C4-2B (cell line): Measurements from ENCODE around the gene HSPBP1.

ENCODE experiments used
- CTCF ChIP-seq: fragments of 450-650 bp; conservative IDR thresholded peaks from 2 replicates; pipeline ENCODE4 v1.5.1; 2017; ENCODE audit warnings: mild to moderate bottlenecking
- ZFX ChIP-seq: fragments of 450-650 bp; IDR thresholded peaks from 2 replicates; pipeline ENCODE4 v1.6.1; 2017

- peak; percentile 97 for TF ChIP-seq CTCF
- TF ChIP-seq ZFX = no peak
These were observed 21.8 kb upstream of the HSPBP1 start for GRCh38 chr19:55301459-55302317.
